ENCODE measurements around the gene TRIM72. TPM values are rescaled to one million over a fixed set of nuclear protein-coding genes. Genes with fewer than 3 reads are reported as not detected.

Gene TRIM72
- total RNA-seq, 1 experiment from 2014 or later, result 0.08 TPM

DNA sequence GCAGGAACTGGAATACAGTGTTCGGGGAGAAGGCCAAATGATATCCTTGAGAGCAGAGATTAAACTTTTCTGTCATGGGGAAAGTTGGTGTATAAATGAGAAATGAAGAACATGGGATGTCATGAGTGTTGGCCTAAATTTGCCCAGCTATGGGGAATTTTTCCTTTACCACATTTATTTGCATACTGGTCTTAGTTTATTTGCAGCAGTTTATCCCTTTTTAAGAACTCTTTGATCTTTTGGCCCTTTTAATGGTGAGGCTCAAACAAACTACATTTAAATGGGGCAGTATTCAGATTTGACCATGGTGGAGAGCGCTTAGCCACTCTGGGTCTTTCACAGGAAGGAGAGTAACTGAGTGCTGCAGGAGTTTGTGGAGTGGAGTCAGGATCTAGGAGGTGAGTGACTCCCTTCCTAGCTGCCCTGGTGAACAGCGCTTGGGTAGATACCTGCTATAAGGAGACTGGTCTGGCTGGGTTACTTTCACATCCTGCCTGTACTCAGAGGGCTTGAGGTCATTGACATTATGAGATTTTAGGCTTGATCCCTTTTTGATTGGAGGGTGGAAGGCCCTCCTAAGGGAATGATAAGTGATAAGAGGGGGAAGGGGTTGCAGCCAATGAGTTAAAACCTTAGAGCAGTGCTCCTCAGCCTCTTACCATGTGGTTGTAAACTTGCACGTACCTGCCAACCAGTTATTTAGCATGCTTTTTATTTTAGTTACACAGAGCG is 22.1 kb upstream of the TRIM72 start:
- H3K4me3 ChIP-seq (ENCODE audit: low read depth in 2 of 2, low read length in 2 of 2), result no peak overlapping the region
- no TSS peak for BruUV-seq (replicated peaks)
- H3K27ac ChIP-seq (ENCODE audit: low read length), result no peak overlapping the region
- ATAC-seq (0 out of 2 replicates have a peak, but pooled peaks have one; percentile 21), DNase-seq (ENCODE audit: low read depth, low spot score) (no peak)
- peaks cover 62% of the 10 kb centered on the region for H3K36me3 ChIP-seq (ENCODE audit: control insufficient read depth, insufficient read depth, low read length)
- no peaks in the 10 kb centered on the region for H3K27me3 ChIP-seq (ENCODE audit: control insufficient read depth, insufficient read depth, low read length)
- H3K9me3 ChIP-seq (ENCODE audit: control insufficient read depth, insufficient read depth, low read depth, low read length), result no peaks in the 10 kb centered on the region
- intact Hi-C loops (cut with micrococcal nuclease; ENCODE audit: unreplicated experiment), result no loop called here
- POLR2A ChIA-PET, result no interaction called here
- in situ Hi-C loops (cut with HindIII; ENCODE audit: low pct_unique_long_range_greater_than_20kb, low sequenced_read_pairs), result no loop called here
- TF ChIP-seq TCF7L2 (IDR thresholded peaks at IDR 0.05; ENCODE audit: low read depth, low read length) (no peak), SIN3A (IDR thresholded peaks at IDR 0.05; ENCODE audit: borderline replicate concordance, insufficient read depth, low read depth, low read length) (no peak), POLR2AphosphoS5 (IDR thresholded peaks at IDR 0.05; ENCODE audit: low read depth, low read length) (no peak; the same call in 1 of the 2 replicates)
- TF ChIP-seq, protein P1, sequence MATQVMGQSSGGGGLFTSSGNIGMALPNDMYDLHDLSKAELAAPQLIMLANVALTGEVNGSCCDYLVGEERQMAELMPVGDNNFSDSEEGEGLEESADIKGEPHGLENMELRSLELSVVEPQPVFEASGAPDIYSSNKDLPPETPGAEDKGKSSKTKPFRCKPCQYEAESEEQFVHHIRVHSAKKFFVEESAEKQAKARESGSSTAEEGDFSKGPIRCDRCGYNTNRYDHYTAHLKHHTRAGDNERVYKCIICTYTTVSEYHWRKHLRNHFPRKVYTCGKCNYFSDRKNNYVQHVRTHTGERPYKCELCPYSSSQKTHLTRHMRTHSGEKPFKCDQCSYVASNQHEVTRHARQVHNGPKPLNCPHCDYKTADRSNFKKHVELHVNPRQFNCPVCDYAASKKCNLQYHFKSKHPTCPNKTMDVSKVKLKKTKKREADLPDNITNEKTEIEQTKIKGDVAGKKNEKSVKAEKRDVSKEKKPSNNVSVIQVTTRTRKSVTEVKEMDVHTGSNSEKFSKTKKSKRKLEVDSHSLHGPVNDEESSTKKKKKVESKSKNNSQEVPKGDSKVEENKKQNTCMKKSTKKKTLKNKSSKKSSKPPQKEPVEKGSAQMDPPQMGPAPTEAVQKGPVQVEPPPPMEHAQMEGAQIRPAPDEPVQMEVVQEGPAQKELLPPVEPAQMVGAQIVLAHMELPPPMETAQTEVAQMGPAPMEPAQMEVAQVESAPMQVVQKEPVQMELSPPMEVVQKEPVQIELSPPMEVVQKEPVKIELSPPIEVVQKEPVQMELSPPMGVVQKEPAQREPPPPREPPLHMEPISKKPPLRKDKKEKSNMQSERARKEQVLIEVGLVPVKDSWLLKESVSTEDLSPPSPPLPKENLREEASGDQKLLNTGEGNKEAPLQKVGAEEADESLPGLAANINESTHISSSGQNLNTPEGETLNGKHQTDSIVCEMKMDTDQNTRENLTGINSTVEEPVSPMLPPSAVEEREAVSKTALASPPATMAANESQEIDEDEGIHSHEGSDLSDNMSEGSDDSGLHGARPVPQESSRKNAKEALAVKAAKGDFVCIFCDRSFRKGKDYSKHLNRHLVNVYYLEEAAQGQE (IDR thresholded peaks at IDR 0.05; ENCODE audit: insufficient read depth in 1 of 2, low read depth in 2 of 2, low read length in 1 of 2), result no peak
- TF ChIP-seq, protein P2, sequence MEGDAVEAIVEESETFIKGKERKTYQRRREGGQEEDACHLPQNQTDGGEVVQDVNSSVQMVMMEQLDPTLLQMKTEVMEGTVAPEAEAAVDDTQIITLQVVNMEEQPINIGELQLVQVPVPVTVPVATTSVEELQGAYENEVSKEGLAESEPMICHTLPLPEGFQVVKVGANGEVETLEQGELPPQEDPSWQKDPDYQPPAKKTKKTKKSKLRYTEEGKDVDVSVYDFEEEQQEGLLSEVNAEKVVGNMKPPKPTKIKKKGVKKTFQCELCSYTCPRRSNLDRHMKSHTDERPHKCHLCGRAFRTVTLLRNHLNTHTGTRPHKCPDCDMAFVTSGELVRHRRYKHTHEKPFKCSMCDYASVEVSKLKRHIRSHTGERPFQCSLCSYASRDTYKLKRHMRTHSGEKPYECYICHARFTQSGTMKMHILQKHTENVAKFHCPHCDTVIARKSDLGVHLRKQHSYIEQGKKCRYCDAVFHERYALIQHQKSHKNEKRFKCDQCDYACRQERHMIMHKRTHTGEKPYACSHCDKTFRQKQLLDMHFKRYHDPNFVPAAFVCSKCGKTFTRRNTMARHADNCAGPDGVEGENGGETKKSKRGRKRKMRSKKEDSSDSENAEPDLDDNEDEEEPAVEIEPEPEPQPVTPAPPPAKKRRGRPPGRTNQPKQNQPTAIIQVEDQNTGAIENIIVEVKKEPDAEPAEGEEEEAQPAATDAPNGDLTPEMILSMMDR (IDR thresholded peaks at IDR 0.05), result no peak
- no peaks in the 10 kb centered on the region for H3K4me1 ChIP-seq (ENCODE audit: control insufficient read depth, insufficient read depth, low read length)
- CTCF ChIA-PET, result no interaction called here

DNA sequence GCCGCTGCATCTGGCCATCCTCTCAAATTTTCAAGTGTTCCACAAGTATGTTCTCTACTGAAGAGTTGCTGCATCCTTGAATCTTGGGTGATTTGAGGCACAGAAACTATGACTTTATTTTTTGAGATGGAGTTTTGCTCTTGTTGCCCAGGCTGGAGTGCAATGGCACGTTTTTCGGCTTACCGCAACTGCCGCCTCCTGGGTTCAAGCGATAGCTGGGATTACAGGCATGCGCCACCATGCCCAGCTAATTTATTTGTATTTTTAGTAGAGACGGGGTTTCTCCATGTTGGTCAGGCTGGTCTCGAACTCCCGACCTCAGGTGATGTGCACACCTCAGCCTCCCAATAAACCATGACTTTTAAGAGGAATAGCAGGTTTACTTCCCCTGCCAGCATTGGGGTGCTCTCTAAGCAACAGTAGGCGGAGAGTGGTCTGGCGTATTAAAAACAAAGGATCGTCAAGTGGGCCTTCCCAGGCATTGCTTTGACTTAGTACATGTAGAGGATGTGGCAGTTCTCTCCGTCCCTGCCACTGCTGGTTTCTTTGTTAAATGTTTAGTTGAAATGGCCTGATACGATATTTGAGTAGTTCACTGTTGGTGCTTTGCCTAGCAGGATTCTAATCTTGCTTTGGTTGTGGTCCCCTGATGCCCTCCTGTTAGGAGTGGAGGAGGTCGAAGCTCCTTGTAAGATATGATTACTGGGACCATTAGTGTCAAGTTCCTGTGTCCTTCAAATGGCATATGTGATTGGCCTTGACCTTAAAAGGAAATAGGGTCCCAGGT is 20.9 kb upstream of the TRIM72 start:
- DNase-seq (ENCODE audit: low read depth, low spot score) (no peak), ATAC-seq (no peak)
- ChIA-PET CTCF (no interaction called here), POLR2A (no interaction called here)
- intact Hi-C loops (cut with micrococcal nuclease; ENCODE audit: unreplicated experiment) (no loop called here), in situ Hi-C loops (cut with HindIII; ENCODE audit: low pct_unique_long_range_greater_than_20kb, low sequenced_read_pairs) (no loop called here)
- no peaks in the 10 kb centered on the region for H3K9me3 ChIP-seq (ENCODE audit: control insufficient read depth, insufficient read depth, low read depth, low read length)
- no peak overlapping the region for H3K4me3 ChIP-seq (ENCODE audit: low read depth in 2 of 2, low read length in 2 of 2)
- H3K27ac ChIP-seq (ENCODE audit: low read length), result no peak overlapping the region
- no TSS peak for BruUV-seq (replicated peaks)
- H3K4me1 ChIP-seq (ENCODE audit: control insufficient read depth, insufficient read depth, low read length), result no peaks in the 10 kb centered on the region
- H3K27me3 ChIP-seq (ENCODE audit: control insufficient read depth, insufficient read depth, low read length), result no peaks in the 10 kb centered on the region
- H3K36me3 ChIP-seq (ENCODE audit: control insufficient read depth, insufficient read depth, low read length), result peaks cover 50% of the 10 kb centered on the region
- no peak for TF ChIP-seq POLR2AphosphoS5 (IDR thresholded peaks at IDR 0.05; ENCODE audit: low read depth, low read length)
- TF ChIP-seq TCF7L2 (IDR thresholded peaks at IDR 0.05; ENCODE audit: low read depth, low read length), result no peak
- TF ChIP-seq, protein P2 (IDR thresholded peaks at IDR 0.05), result no peak
- no peak for TF ChIP-seq SIN3A (IDR thresholded peaks at IDR 0.05; ENCODE audit: borderline replicate concordance, insufficient read depth, low read depth, low read length)
- TF ChIP-seq, protein P1 (IDR thresholded peaks at IDR 0.05; ENCODE audit: insufficient read depth in 1 of 2, low read depth in 2 of 2, low read length in 1 of 2), result no peak
